Type B pancreatic cell (in vitro differentiated cells): Measurements from ENCODE around the gene ARRDC2. TPM values are rescaled to one million over a fixed set of nuclear protein-coding genes. Genes with fewer than 3 reads are reported as not detected.
"Not testable (repeated sequence)": the region's sequence is repeated elsewhere in the genome, so short reads cannot be mapped to it uniquely, and the experiment has no call there.

Source experiments
- DNase-seq: peaks from one replicate; pipeline ENCODE4 v3.0.0; 2021; ENCODE audit warnings: mixed read lengths; ENCODE audit not compliant: unreplicated experiment; ENCODE audit errors: extremely low spot score
- H3K27ac Mint-ChIP-seq: 2 replicates; pipeline ENCODE4 v1.8.0; 2021; ENCODE audit warnings: mild to moderate bottlenecking, mixed read lengths
- H3K27me3 Mint-ChIP-seq: 2 replicates; pipeline ENCODE4 v1.8.0; 2021; ENCODE audit warnings: mixed read lengths
- H3K36me3 Mint-ChIP-seq: 2 replicates; pipeline ENCODE4 v1.8.0; 2021; ENCODE audit warnings: mixed read lengths
- H3K4me1 Mint-ChIP-seq: one replicate; pipeline ENCODE4 v1.8.0; 2021; ENCODE audit warnings: mixed read lengths; ENCODE audit not compliant: unreplicated experiment
- H3K4me3 Mint-ChIP-seq: 2 replicates; pipeline ENCODE4 v1.8.0; 2021; ENCODE audit warnings: mild to moderate bottlenecking, mixed read lengths
- H3K9me3 Mint-ChIP-seq: 2 replicates; pipeline ENCODE4 v1.8.0; 2021; ENCODE audit warnings: mixed read lengths
- CTCF ChIP-seq: fragments of 200-600 bp; sonication (generic); conservative IDR thresholded peaks from 2 replicates; pipeline ENCODE4 v1.5.0; 2021; ENCODE audit warnings: antibody characterized with exemption, mild to moderate bottlenecking
- total RNA-seq: library from RNA; stranded (reverse); gene quantifications from 2 replicates; pipeline ENCODE4 v1.2.1, GENCODE V29; 2021; ENCODE audit warnings: low replicate concordance

ARRDC2 gene
- total RNA-seq, 1 donor from 2014 or later: 2.8 TPM

- peaks cover 4% of the 10 kb centered on the region for H3K27me3 Mint-ChIP-seq
- TF ChIP-seq CTCF: no peak
These were observed 15.8 kb downstream of the ARRDC2 start for GRCh38 chr19:18023622-18024251.

GRCh38 chr19:18027151-18027550, 19.2 kb downstream of the ARRDC2 start:
- no peak for TF ChIP-seq CTCF
- no peak for DNase-seq
- Mint-ChIP-seq H3K4me3 (no peak overlapping the region), H3K4me1 (peaks cover 3% of the 10 kb centered on the region), H3K36me3 (no peaks in the 10 kb centered on the region), H3K27ac (no peak overlapping the region), H3K27me3 (peaks cover 8% of the 10 kb centered on the region), H3K9me3 (no peaks in the 10 kb centered on the region)

More at GRCh38 chr19:18023622-18024251, 15.8 kb downstream of the ARRDC2 start:
- Mint-ChIP-seq H3K4me3 (no peak overlapping the region), H3K27ac (no peak overlapping the region), H3K4me1 (peaks cover 4% of the 10 kb centered on the region), H3K36me3 (no peaks in the 10 kb centered on the region), H3K9me3 (no peaks in the 10 kb centered on the region)
- no peak for DNase-seq

GRCh38 chr19:18029617-18030338, 21.8 kb downstream of the ARRDC2 start:
- H3K27ac Mint-ChIP-seq: no peak overlapping the region
- TF ChIP-seq CTCF: no peak
- no peaks in the 10 kb centered on the region for H3K9me3 Mint-ChIP-seq
- no peak for DNase-seq
- no peaks in the 10 kb centered on the region for H3K36me3 Mint-ChIP-seq
- peaks cover 8% of the 10 kb centered on the region for H3K27me3 Mint-ChIP-seq
- no peaks in the 10 kb centered on the region for H3K4me1 Mint-ChIP-seq
- H3K4me3 Mint-ChIP-seq: no peak overlapping the region

GRCh38 chr19:18031401-18031800, 23.4 kb downstream of the ARRDC2 start:
- DNase-seq, H3K36me3 Mint-ChIP-seq, H3K9me3 Mint-ChIP-seq, H3K4me1 Mint-ChIP-seq, H3K27me3 Mint-ChIP-seq, H3K27ac Mint-ChIP-seq, H3K4me3 Mint-ChIP-seq: not testable (repeated sequence)

- H3K27me3 Mint-ChIP-seq, H3K4me1 Mint-ChIP-seq, DNase-seq, H3K9me3 Mint-ChIP-seq, H3K4me3 Mint-ChIP-seq, H3K36me3 Mint-ChIP-seq, H3K27ac Mint-ChIP-seq: not testable (repeated sequence)
These were observed 24.1 kb downstream of the ARRDC2 start for GRCh38 chr19:18032102-18032501.

GRCh38 chr19:18041054-18041453, 33.1 kb downstream of the ARRDC2 start:
- Mint-ChIP-seq H3K36me3 (no peaks in the 10 kb centered on the region), H3K9me3 (no peaks in the 10 kb centered on the region), H3K27me3 (peaks cover 12% of the 10 kb centered on the region), H3K27ac (no peak overlapping the region), H3K4me3 (no peak overlapping the region), H3K4me1 (no peaks in the 10 kb centered on the region)
- TF ChIP-seq CTCF: no peak
- DNase-seq: no peak
